GM12878 (cell line): Measurements from ENCODE around the gene PDE12. TPM values are rescaled to one million over a fixed set of nuclear protein-coding genes. Genes with fewer than 3 reads are reported as not detected.

Experiments
- BHLHE40 ChIP-seq, 2 experiments: fragments of 450-650 bp in 1 of 2; IDR thresholded peaks; 2 replicates each; pipeline ENCODE4 v1.6.1; 2011 to 2017; ENCODE audit warnings: low read depth in 2 of 2, borderline replicate concordance in 1 of 2, improper control_type of control experiment in 1 of 2, low read length in 1 of 2, mild to moderate bottlenecking in 1 of 2
- BMI1 ChIP-seq: fragments of 450-650 bp; IDR thresholded peaks from 2 replicates; pipeline ENCODE4 v1.6.1; 2016; ENCODE audit warnings: mild to moderate bottlenecking, moderate library complexity, borderline replicate concordance
- CHD2 ChIP-seq: IDR thresholded peaks from 2 replicates; pipeline ENCODE4 v1.6.1; 2011; ENCODE audit warnings: low read depth, low read length, improper control_type of control experiment, borderline replicate concordance
- EED ChIP-seq: sonication (generic); IDR thresholded peaks from 2 replicates; pipeline ENCODE4 v1.6.1; 2016; ENCODE audit warnings: antibody characterized with exemption, low read depth
- EGR1 ChIP-seq, 2 experiments: IDR thresholded peaks; 1 replicate in 1 of 2; 2 replicates in 1 of 2; pipeline ENCODE4 v1.6.1; 2011 to 2012; ENCODE audit warnings: low read depth in 2 of 2, low read length in 2 of 2, borderline replicate concordance in 1 of 2, mild to moderate bottlenecking in 1 of 2, moderate library complexity in 1 of 2
- MLLT1 ChIP-seq: fragments of 450-650 bp; IDR thresholded peaks from 2 replicates; pipeline ENCODE4 v1.6.1; 2016; ENCODE audit warnings: mild to moderate bottlenecking
- MXI1 ChIP-seq: fragments of 150-350 bp; IDR thresholded peaks from 2 replicates; pipeline ENCODE4 v1.6.1; 2011; ENCODE audit warnings: low read depth, mild to moderate bottlenecking, inconsistent platforms, low read length, improper control_type of control experiment
- MYC ChIP-seq: IDR thresholded peaks from 2 replicates; pipeline ENCODE4 v1.6.1; 2011; ENCODE audit warnings: mild to moderate bottlenecking, low read length, moderate library complexity, inconsistent platforms; ENCODE audit not compliant: insufficient read depth, insufficient replicate concordance, insufficient read length, severe bottlenecking
- NKRF ChIP-seq: fragments of 450-650 bp; conservative IDR thresholded peaks from 2 replicates; pipeline ENCODE4 v1.6.1; 2017; ENCODE audit warnings: mild to moderate bottlenecking, moderate library complexity
- NR2C1 ChIP-seq: fragments of 450-650 bp; IDR thresholded peaks from 2 replicates; pipeline ENCODE4 v1.6.1; 2017; ENCODE audit warnings: antibody characterized with exemption, mild to moderate bottlenecking, moderate library complexity
- PAX8 ChIP-seq: fragments of 450-650 bp; IDR thresholded peaks from 2 replicates; pipeline ENCODE4 v1.6.1; 2017; ENCODE audit warnings: mild to moderate bottlenecking, moderate library complexity
- REST ChIP-seq: IDR thresholded peaks from 2 replicates; pipeline ENCODE4 v1.6.1; 2012; ENCODE audit warnings: mild to moderate bottlenecking, low read depth, low read length
- SP1 ChIP-seq: IDR thresholded peaks from one replicate; pipeline ENCODE4 v1.6.1; 2011; ENCODE audit warnings: low read depth, low read length
- SUZ12 ChIP-seq: fragments of 200-600 bp; sonication (generic); IDR thresholded peaks from one replicate; pipeline ENCODE4 v1.6.1; 2018; ENCODE audit warnings: antibody characterized with exemption, mild to moderate bottlenecking; ENCODE audit not compliant: unreplicated experiment
- TAF1 ChIP-seq: IDR thresholded peaks from 2 replicates; pipeline ENCODE4 v1.6.1; 2011; ENCODE audit warnings: mild to moderate bottlenecking, low read depth, low read length, borderline replicate concordance
- TBL1XR1 ChIP-seq: IDR thresholded peaks from 2 replicates; pipeline ENCODE4 v1.6.1; 2012; ENCODE audit warnings: low read depth, low read length, improper control_type of control experiment
- TCF12 ChIP-seq: IDR thresholded peaks from 2 replicates; pipeline ENCODE4 v1.6.1; 2011; ENCODE audit warnings: low read depth, mild to moderate bottlenecking, low read length
- USF2 ChIP-seq: IDR thresholded peaks from 2 replicates; pipeline ENCODE4 v1.6.1; 2011; ENCODE audit warnings: low read depth, low read length, improper control_type of control experiment, borderline replicate concordance
- ZBED1 ChIP-seq: IDR thresholded peaks from 2 replicates; pipeline ENCODE4 v1.6.1; 2016; ENCODE audit warnings: borderline replicate concordance
- ZNF384 ChIP-seq: IDR thresholded peaks from 2 replicates; pipeline ENCODE4 v1.6.1; 2012; ENCODE audit warnings: low read depth, mild to moderate bottlenecking, low read length, improper control_type of control experiment, borderline replicate concordance
- polyA plus RNA-seq, 11 experiments: library from polyadenylated mRNA; depleted of rRNA in 4 of 11; unstranded in 6 of 11; stranded (reverse) in 5 of 11; fragments of >200 nt; fragmentation: Nextera tagmentation in 4 of 11; fragmentation: Illumina TruSeq in 1 of 11; extraction: Ambion mirVana in 4 of 11; extraction: Trizol in 1 of 11; gene quantifications; 1 replicate in 1 of 11; 2 replicates in 10 of 11; pipeline versions ENCODE4 v1.2.1 to v1.2.3, GENCODE V29; 2011 to 2016; ENCODE audit warnings: inconsistent platforms in 2 of 11, missing spikeins in 2 of 11, low read depth in 1 of 11
- total RNA-seq, 4 experiments: library from RNA; depleted of rRNA in 3 of 4; stranded (reverse); fragments of >200 nt in 3 of 4; fragmentation: Illumina TruSeq in 1 of 4; extraction: Trizol in 1 of 4; gene quantifications; 2 replicates each; pipeline versions ENCODE4 v1.2.1 to v1.2.3, GENCODE V29; 2013 to 2021

PDE12 gene
- total and polyA plus RNA-seq, 10 of the 15 experiments (the other 5 are each of a cell fraction or from before 2014, with no cell fraction given), result 3.0 to 26.1 (median 17.4) TPM

- TF ChIP-seq NR2C1 (peak; percentile 41; the same call in 1 of the 2 replicates), TBL1XR1 (no peak), BMI1 (no peak), TCF12 (peak; percentile 19; the same call in 1 of the 2 replicates), ZNF384 (no peak), SP1 (no peak), SUZ12 (no peak), EED (no peak), MYC (peak; percentile 80), PAX8 (no peak), CHD2 (peak; percentile 96), BHLHE40 (IDR thresholded peaks at IDR 0.05; ENCODE audit: borderline replicate concordance in 1 of 2, low read depth in 2 of 2, low read length in 1 of 2) (peak; percentile 91 to 92), USF2 (no peak; the same call in 1 of the 2 replicates), NKRF (peak; percentile 85; the same call in 1 of the 2 replicates), MXI1 (no peak; the same call in 1 of the 2 replicates), MLLT1 (peak; percentile 85), TAF1 (peak; percentile 92), ZBED1 (no peak), EGR1 (IDR thresholded peaks at IDR 0.05; ENCODE audit: borderline replicate concordance in 1 of 2, low read depth in 2 of 2, low read length in 2 of 2) (peak in 1 of 2 experiments; percentile 43; a peak in 1 of 3 replicates), REST (no peak)
Observed at GRCh38 chr3:57597127-57597923, 41.3 kb downstream of the PDE12 start, which contains the start of gene ARF4 (continued).
